ENCODE results near the gene NUP85. TPM values are rescaled to one million over a fixed set of nuclear protein-coding genes. Genes with fewer than 3 reads are reported as not detected.
A peak's percentile ranks its signal among the peaks of the same experiment; 100 is the strongest.
"Not testable (repeated sequence)": the region's sequence is repeated elsewhere in the genome, so short reads cannot be mapped to it uniquely, and the experiment has no call there.

Gene NUP85
- polyA plus RNA-seq (2011; rRNA removed), result 31.5 and 33.3 TPM in 2 replicates
- polyA minus RNA-seq (2011; rRNA and poly(A)+ RNA removed), result 37.1 and 37.8 TPM in 2 replicates

DNA sequence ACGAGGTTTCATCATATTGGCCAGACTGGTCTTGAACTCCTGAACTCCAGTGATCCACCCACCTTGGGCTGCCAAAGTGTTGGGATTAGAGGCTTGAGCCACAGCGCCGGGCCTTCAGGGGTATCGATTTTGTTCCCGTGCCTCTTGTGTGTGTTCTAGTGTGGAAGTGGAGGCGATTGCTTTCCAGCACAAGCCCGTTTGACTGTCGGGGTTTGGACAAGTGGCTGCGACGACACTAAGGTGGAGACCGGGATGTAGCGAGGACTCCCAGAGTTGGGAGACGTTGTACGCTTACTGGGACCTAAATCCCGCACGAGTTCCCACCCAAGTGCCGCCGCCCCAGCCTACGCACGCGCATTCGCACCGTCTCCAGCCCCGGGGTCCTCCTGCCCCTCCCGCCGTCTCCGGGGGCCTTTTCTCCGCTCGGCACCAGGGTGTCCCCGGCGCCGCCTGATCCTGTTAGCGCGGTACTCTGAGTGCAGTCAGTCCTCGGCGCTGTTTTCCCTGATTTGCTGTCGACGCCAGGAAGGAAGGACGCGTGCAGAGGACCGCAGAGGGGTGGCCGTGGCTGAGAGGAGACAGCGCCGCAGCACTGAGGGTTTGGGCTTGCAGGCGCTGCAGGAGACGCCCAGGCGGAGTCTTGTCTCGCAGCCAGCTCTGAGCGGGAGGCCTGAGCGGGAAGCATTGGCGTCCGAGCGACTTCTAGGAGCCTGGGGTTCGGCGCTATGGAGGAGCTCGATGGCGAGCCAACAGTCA lies at the start of gene NUP85:
Gene NUP85 (plus strand): TSS at position 643 of the 756 bp plus-strand sequence. CDS start 83 bp downstream, at position 726.
- POLR2A ChIA-PET, result interaction anchor here (0.6 to 1.5 kb wide), 4 partner anchors 36 to 91 kb away, joined by 3 to 6 read pairs (median 4); partner anchors contain the start of genes GGA3, MIF4GD and MRPS7
- Histone ChIP-seq H3K4me3 (ENCODE audit: low read depth, low read length) (peak within 1 kb of the TSS; percentile 100), H3K27me3 (ENCODE audit: control insufficient read depth, insufficient read depth, low read length) (no peaks in the 10 kb centered on the region), H3K27ac (ENCODE audit: low read depth, low read length) (peak within 1 kb of the TSS; percentile 99), H3K9me3 (ENCODE audit: control insufficient read depth, insufficient read depth, low read length) (no peaks in the 10 kb centered on the region; the same call in 1 of the 2 replicates)
- CTCF ChIA-PET, result interaction anchor here (1.8 to 10.9 kb wide), 3 partner anchors 91 to 244 kb away, joined by 6 to 154 read pairs (median 61); no protein-coding TSS in a partner anchor
- TF ChIP-seq, protein P1, sequence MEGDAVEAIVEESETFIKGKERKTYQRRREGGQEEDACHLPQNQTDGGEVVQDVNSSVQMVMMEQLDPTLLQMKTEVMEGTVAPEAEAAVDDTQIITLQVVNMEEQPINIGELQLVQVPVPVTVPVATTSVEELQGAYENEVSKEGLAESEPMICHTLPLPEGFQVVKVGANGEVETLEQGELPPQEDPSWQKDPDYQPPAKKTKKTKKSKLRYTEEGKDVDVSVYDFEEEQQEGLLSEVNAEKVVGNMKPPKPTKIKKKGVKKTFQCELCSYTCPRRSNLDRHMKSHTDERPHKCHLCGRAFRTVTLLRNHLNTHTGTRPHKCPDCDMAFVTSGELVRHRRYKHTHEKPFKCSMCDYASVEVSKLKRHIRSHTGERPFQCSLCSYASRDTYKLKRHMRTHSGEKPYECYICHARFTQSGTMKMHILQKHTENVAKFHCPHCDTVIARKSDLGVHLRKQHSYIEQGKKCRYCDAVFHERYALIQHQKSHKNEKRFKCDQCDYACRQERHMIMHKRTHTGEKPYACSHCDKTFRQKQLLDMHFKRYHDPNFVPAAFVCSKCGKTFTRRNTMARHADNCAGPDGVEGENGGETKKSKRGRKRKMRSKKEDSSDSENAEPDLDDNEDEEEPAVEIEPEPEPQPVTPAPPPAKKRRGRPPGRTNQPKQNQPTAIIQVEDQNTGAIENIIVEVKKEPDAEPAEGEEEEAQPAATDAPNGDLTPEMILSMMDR (IDR thresholded peaks at IDR 0.05; ENCODE audit: low read depth, low read length), result no peak
- DNase-seq (ENCODE audit: low read depth, low spot score), result peak; percentile 79

DNA sequence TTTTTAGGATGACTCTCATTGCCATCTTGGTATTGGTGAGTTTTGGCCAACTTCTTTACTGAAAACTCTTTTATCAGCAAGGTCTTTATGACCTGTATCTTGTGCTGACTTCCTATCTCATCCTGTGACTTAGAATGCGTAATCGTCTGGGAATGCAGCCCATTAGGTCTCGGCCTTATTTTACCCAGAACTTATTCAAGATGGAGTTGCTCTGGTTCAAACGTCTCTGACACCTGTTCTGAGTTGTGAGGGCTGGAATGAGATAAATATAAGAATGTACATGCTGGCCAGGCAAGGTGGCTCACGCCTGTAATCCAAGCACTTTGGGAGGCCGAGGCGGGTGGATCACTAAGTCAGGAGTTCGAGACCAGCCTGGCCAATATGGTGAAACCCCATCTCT lies 47.0 kb upstream of the NUP85 start:
- DNase-seq (ENCODE audit: low read depth, low spot score); POLR2A ChIA-PET; H3K4me3 ChIP-seq (ENCODE audit: low read depth, low read length); H3K27me3 ChIP-seq (ENCODE audit: control insufficient read depth, insufficient read depth, low read length); H3K27ac ChIP-seq (ENCODE audit: low read depth, low read length); H3K9me3 ChIP-seq (ENCODE audit: control insufficient read depth, insufficient read depth, low read length): not testable (repeated sequence)
- CTCF ChIA-PET, result interaction anchor here (1.0 to 2.9 kb wide), 2 partner anchors 13 to 27 kb away, joined by 3 to 10 read pairs; partner anchors contain the start of gene NT5C

DNA sequence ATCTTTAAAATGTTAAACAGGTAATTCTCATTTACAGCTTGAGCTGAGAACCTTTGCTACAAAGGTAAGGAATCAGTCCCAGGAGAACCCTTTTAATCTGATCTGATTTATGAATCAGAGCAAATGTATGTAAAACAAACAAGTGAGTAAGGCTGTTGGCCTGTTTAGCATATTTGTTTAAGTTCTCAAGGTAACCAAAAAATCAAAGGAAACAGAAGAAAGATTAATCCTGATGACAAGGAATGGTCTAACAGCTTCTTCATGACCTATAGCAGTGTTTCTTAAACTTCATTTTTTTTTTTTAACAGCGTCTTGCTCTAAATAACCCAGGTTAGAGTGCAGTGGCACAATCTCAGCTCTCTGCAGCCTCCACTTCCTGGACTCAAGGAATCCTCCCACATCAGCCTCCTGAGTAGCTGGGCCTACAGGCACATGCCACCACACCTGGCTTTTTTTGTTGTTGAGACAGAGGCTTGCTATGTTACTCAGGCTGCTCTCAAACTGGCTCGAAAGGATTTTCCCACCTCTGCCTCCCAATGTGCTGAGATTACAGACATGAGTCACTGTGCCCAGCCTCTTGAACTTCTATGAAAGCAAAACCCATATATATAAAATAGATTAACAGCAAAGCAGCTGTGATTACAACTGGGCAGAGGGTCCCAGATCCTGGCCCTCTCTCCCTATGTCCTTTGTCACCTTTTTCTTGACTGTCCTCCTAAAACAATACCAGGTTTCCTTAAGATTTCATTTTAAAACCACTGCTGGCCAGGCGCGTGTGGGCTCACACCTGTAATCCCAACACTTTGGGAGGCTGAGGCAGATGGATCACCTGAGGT lies 46.1 kb upstream of the NUP85 start:
- H3K4me3 ChIP-seq (ENCODE audit: low read depth, low read length), result no peak overlapping the region
- CTCF ChIA-PET, result interaction anchor here (0.6 to 2.9 kb wide), 3 partner anchors 13 to 44 kb away, joined by 3 to 10 read pairs (median 3); partner anchors contain the start of gene NT5C
- DNase-seq (ENCODE audit: low read depth, low spot score), result no peak
- H3K27me3 ChIP-seq (ENCODE audit: control insufficient read depth, insufficient read depth, low read length), result no peaks in the 10 kb centered on the region
- H3K27ac ChIP-seq (ENCODE audit: low read depth, low read length), result peak overlapping the region; percentile 47
- TF ChIP-seq, protein P1 (IDR thresholded peaks at IDR 0.05; ENCODE audit: low read depth, low read length), result no peak
- no peaks in the 10 kb centered on the region; the same call in 1 of the 2 replicates for H3K9me3 ChIP-seq (ENCODE audit: control insufficient read depth, insufficient read depth, low read length)
- POLR2A ChIA-PET, result no interaction called here

GRCh38 chr17:75160211-75160610 lies 45.3 kb upstream of the NUP85 start:
- no peak overlapping the region for H3K4me3 ChIP-seq (ENCODE audit: low read depth, low read length)
- no peak for DNase-seq (ENCODE audit: low read depth, low spot score)
- H3K27me3 ChIP-seq (ENCODE audit: control insufficient read depth, insufficient read depth, low read length), result no peaks in the 10 kb centered on the region
- ChIA-PET POLR2A (no interaction called here), CTCF (interaction anchor here (0.6 to 2.9 kb wide), 2 partner anchors 12 to 43 kb away, joined by 3 to 10 read pairs; no protein-coding TSS in a partner anchor)
- TF ChIP-seq, protein P1 (IDR thresholded peaks at IDR 0.05; ENCODE audit: low read depth, low read length), result no peak
- no peak overlapping the region for H3K27ac ChIP-seq (ENCODE audit: low read depth, low read length)
- no peaks in the 10 kb centered on the region; the same call in 1 of the 2 replicates for H3K9me3 ChIP-seq (ENCODE audit: control insufficient read depth, insufficient read depth, low read length)

DNA sequence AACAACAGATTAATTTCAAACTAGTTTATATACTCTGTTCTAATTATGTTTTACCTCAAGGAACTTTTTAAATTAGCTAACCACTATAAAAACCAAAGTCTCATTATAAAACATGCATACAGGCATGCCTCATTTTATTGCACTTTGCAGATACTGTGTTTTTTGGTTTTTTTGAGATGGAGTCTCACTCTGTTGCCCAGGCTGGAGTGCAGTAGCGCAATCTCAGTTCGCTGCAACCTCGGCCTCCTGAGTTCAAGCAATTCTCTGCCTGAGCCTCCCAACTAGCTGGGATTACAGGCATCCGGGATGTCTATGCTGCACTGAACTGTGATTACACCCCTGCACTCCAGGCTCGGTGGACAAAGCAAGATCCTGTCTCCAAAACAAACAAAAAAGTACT lies 42.4 kb upstream of the NUP85 start:
- TF ChIP-seq, protein P1 (IDR thresholded peaks at IDR 0.05; ENCODE audit: low read depth, low read length), result no peak
- no peaks in the 10 kb centered on the region; the same call in 1 of the 2 replicates for H3K9me3 ChIP-seq (ENCODE audit: control insufficient read depth, insufficient read depth, low read length)
- DNase-seq (ENCODE audit: low read depth, low spot score), result no peak
- CTCF ChIA-PET, result interaction anchor here (1.1 to 2.5 kb wide), 2 partner anchors 9 to 103 kb away, joined by 3 to 13 read pairs; no protein-coding TSS in a partner anchor
- H3K27me3 ChIP-seq (ENCODE audit: control insufficient read depth, insufficient read depth, low read length), result no peaks in the 10 kb centered on the region
- H3K27ac ChIP-seq (ENCODE audit: low read depth, low read length), result no peak overlapping the region
- H3K4me3 ChIP-seq (ENCODE audit: low read depth, low read length), result no peak overlapping the region
- POLR2A ChIA-PET, result interaction anchor here (1.7 kb wide), 1 partner anchor 9 kb away, joined by 3 read pairs; no protein-coding TSS in a partner anchor

GRCh38 chr17:75164606-75165005 lies 40.9 kb upstream of the NUP85 start:
- DNase-seq (ENCODE audit: low read depth, low spot score); H3K27me3 ChIP-seq (ENCODE audit: control insufficient read depth, insufficient read depth, low read length); H3K27ac ChIP-seq (ENCODE audit: low read depth, low read length); H3K4me3 ChIP-seq (ENCODE audit: low read depth, low read length); H3K9me3 ChIP-seq (ENCODE audit: control insufficient read depth, insufficient read depth, low read length): not testable (repeated sequence)
- ChIA-PET CTCF (interaction anchor here (1.1 kb wide), 1 partner anchor 50 kb away, joined by 3 read pairs; no protein-coding TSS in a partner anchor), POLR2A (interaction anchor here (0.6 kb wide), 1 partner anchor 13 kb away, joined by 4 read pairs; no protein-coding TSS in a partner anchor)

Data from AG04450 (cell line).